ENCODE results near the gene KLHL34. TPM values are rescaled to one million over a fixed set of nuclear protein-coding genes. Genes with fewer than 3 reads are reported as not detected.

The KLHL34 gene
- total RNA-seq, 1 experiment from 2014 or later: 0.05 TPM

DNA sequence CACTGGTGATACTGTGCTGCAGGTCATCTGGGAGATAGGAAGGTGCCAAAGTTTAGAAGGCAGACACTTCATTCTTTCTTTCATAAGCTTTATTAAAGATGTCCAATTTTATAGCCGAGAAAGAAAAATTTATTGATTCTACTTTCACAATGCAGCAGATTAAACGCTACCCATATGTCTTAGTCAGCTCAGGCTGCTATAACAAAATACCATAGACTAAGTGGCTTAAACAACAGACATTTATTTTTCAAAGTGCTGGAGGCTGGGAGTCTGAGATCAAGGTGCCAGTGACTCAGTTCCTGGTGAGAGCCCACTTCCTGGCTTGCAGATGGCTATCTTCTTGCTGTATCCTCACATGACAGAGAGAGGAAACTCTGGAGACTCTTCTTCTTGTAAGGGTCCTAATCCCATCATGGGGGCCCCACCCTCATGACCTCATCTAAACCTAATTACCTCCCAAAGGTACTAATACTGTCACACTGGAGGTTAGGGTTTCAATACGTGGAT lies 33.4 kb upstream of the KLHL34 start:
- DNase-seq (ENCODE audit: low read depth, low spot score) (no peak), ATAC-seq (no peak)
- Histone ChIP-seq H3K4me1 (ENCODE audit: control insufficient read depth, insufficient read depth, low read length) (no peaks in the 10 kb centered on the region), H3K9me3 (ENCODE audit: control insufficient read depth, insufficient read depth, low read depth, low read length) (no peaks in the 10 kb centered on the region), H3K27me3 (ENCODE audit: control insufficient read depth, insufficient read depth, low read length) (no peaks in the 10 kb centered on the region), H3K27ac (ENCODE audit: low read length) (no peak overlapping the region), H3K4me3 (ENCODE audit: low read depth in 2 of 2, low read length in 2 of 2) (no peak overlapping the region), H3K36me3 (ENCODE audit: control insufficient read depth, insufficient read depth, low read length) (no peaks in the 10 kb centered on the region)
- intact Hi-C loops (cut with micrococcal nuclease; ENCODE audit: unreplicated experiment): no loop called here
- no peak for TF ChIP-seq TCF7L2 (IDR thresholded peaks at IDR 0.05; ENCODE audit: low read depth, low read length)
- TF ChIP-seq POLR2AphosphoS5 (IDR thresholded peaks at IDR 0.05; ENCODE audit: low read depth, low read length): no peak
- TF ChIP-seq, protein P1, sequence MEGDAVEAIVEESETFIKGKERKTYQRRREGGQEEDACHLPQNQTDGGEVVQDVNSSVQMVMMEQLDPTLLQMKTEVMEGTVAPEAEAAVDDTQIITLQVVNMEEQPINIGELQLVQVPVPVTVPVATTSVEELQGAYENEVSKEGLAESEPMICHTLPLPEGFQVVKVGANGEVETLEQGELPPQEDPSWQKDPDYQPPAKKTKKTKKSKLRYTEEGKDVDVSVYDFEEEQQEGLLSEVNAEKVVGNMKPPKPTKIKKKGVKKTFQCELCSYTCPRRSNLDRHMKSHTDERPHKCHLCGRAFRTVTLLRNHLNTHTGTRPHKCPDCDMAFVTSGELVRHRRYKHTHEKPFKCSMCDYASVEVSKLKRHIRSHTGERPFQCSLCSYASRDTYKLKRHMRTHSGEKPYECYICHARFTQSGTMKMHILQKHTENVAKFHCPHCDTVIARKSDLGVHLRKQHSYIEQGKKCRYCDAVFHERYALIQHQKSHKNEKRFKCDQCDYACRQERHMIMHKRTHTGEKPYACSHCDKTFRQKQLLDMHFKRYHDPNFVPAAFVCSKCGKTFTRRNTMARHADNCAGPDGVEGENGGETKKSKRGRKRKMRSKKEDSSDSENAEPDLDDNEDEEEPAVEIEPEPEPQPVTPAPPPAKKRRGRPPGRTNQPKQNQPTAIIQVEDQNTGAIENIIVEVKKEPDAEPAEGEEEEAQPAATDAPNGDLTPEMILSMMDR (IDR thresholded peaks at IDR 0.05): no peak
- no peak for TF ChIP-seq SIN3A (IDR thresholded peaks at IDR 0.05; ENCODE audit: borderline replicate concordance, insufficient read depth, low read depth, low read length)
- TF ChIP-seq, protein P2, sequence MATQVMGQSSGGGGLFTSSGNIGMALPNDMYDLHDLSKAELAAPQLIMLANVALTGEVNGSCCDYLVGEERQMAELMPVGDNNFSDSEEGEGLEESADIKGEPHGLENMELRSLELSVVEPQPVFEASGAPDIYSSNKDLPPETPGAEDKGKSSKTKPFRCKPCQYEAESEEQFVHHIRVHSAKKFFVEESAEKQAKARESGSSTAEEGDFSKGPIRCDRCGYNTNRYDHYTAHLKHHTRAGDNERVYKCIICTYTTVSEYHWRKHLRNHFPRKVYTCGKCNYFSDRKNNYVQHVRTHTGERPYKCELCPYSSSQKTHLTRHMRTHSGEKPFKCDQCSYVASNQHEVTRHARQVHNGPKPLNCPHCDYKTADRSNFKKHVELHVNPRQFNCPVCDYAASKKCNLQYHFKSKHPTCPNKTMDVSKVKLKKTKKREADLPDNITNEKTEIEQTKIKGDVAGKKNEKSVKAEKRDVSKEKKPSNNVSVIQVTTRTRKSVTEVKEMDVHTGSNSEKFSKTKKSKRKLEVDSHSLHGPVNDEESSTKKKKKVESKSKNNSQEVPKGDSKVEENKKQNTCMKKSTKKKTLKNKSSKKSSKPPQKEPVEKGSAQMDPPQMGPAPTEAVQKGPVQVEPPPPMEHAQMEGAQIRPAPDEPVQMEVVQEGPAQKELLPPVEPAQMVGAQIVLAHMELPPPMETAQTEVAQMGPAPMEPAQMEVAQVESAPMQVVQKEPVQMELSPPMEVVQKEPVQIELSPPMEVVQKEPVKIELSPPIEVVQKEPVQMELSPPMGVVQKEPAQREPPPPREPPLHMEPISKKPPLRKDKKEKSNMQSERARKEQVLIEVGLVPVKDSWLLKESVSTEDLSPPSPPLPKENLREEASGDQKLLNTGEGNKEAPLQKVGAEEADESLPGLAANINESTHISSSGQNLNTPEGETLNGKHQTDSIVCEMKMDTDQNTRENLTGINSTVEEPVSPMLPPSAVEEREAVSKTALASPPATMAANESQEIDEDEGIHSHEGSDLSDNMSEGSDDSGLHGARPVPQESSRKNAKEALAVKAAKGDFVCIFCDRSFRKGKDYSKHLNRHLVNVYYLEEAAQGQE (IDR thresholded peaks at IDR 0.05; ENCODE audit: insufficient read depth in 1 of 2, low read depth in 2 of 2, low read length in 1 of 2): no peak
- no TSS peak for BruUV-seq (replicated peaks)
- in situ Hi-C loops (cut with HindIII; ENCODE audit: low pct_unique_long_range_greater_than_20kb, low sequenced_read_pairs): no loop called here
- ChIA-PET POLR2A (no interaction called here), CTCF (no interaction called here)

- CTCF ChIA-PET: no interaction called here
- TF ChIP-seq POLR2AphosphoS5 (IDR thresholded peaks at IDR 0.05; ENCODE audit: low read depth, low read length): no peak
- TF ChIP-seq, protein P1 (IDR thresholded peaks at IDR 0.05): no peak
- TF ChIP-seq, protein P2 (IDR thresholded peaks at IDR 0.05; ENCODE audit: insufficient read depth in 1 of 2, low read depth in 2 of 2, low read length in 1 of 2): no peak
- no peak for TF ChIP-seq SIN3A (IDR thresholded peaks at IDR 0.05; ENCODE audit: borderline replicate concordance, insufficient read depth, low read depth, low read length)
- TF ChIP-seq TCF7L2 (IDR thresholded peaks at IDR 0.05; ENCODE audit: low read depth, low read length): no peak
- H3K4me1 ChIP-seq (ENCODE audit: control insufficient read depth, insufficient read depth, low read length): no peaks in the 10 kb centered on the region
- no peak overlapping the region for H3K4me3 ChIP-seq (ENCODE audit: low read depth in 2 of 2, low read length in 2 of 2)
- intact Hi-C loops (cut with micrococcal nuclease; ENCODE audit: unreplicated experiment): no loop called here
- ATAC-seq (no peak), DNase-seq (ENCODE audit: low read depth, low spot score) (no peak)
- no peaks in the 10 kb centered on the region for H3K36me3 ChIP-seq (ENCODE audit: control insufficient read depth, insufficient read depth, low read length)
- BruUV-seq (replicated peaks): no TSS peak
- POLR2A ChIA-PET: no interaction called here
- no peaks in the 10 kb centered on the region for H3K27me3 ChIP-seq (ENCODE audit: control insufficient read depth, insufficient read depth, low read length)
- in situ Hi-C loops (cut with HindIII; ENCODE audit: low pct_unique_long_range_greater_than_20kb, low sequenced_read_pairs): no loop called here
- H3K27ac ChIP-seq (ENCODE audit: low read length): no peak overlapping the region
- no peaks in the 10 kb centered on the region for H3K9me3 ChIP-seq (ENCODE audit: control insufficient read depth, insufficient read depth, low read depth, low read length)
These were observed 25.8 kb upstream of the KLHL34 start for GRCh38 chrX:21683941-21684340.

Measured in Panc1 (cell line).